ENCODE data around the gene CELA3A. TPM values are rescaled to one million over a fixed set of nuclear protein-coding genes. Genes with fewer than 3 reads are reported as not detected.

CELA3A gene
- total and polyA plus RNA-seq, 2 of the 13 experiments (the other 11 are each of a cell fraction or from before 2014, with no cell fraction given): 0.09 TPM; not detected in 1

GRCh38 chr1:22052115-22053016 lies 50.9 kb downstream of the CELA3A start, which contains the start of gene CDC42:
Gene CDC42, plus strand, starts transcription at chr1:22052709. Its CDS starts 25,770 bp downstream, at chr1:22078479.
- FAIRE-seq (peak; percentile 68), DNase-seq (ENCODE audit: low spot score) (peak; percentile 91), ATAC-seq (peak; percentile 94)
- BruUV-seq (replicated peaks): no TSS peak
- ChIA-PET POLR2A (interaction anchor here (0.8 to 3.8 kb wide), 14 partner anchors 12 to 1391 kb away, joined by 3 to 42 read pairs (median 4); partner anchors contain the start of gene DDOST), CTCF (ENCODE audit: low intra/inter-chr PET ratio, low total read pairs) (no interaction called here)
- H3K27ac ChIP-seq (ENCODE audit: extremely low read length, insufficient read depth, low read length): peak within 1 kb of the TSS; percentile 87
- WGBS (ENCODE audit: low lambda C conversion rate): 41% methylated on average over 28 of the region's 81 CpGs
- no peaks in the 10 kb centered on the region for H3K9me3 ChIP-seq (ENCODE audit: low read length)
- H3K36me3 ChIP-seq (replicated peaks in 1 of 2; ENCODE audit: control insufficient read depth in 1 of 2, insufficient read depth in 2 of 2, low read length in 2 of 2): no peaks in the 10 kb centered on the region; a peak in 1 of 5 replicates
- in situ Hi-C loops (cut with HindIII; ENCODE audit: extremely low pct_ligation_motif_present, low pct_unique_long_range_greater_than_20kb): no loop called here
- peaks cover 37% of the 10 kb centered on the region for H4K20me1 ChIP-seq (ENCODE audit: insufficient read depth, low read length)
- intact Hi-C loops (cut with micrococcal nuclease; ENCODE audit: unreplicated experiment): no loop called here
- H3K9ac ChIP-seq (ENCODE audit: insufficient read depth, low read depth, low read length): peak within 1 kb of the TSS; percentile 91
- peaks cover 66% of the 10 kb centered on the region for H3K4me1 ChIP-seq (ENCODE audit: insufficient read depth, low read length)
- H3K4me3 ChIP-seq (replicated peaks in 1 of 3; ENCODE audit: insufficient read depth in 1 of 3, low read depth in 2 of 3, low read length in 3 of 3): peak within 1 kb of the TSS; percentile 81 to 90 (median 90)
- H2AFZ ChIP-seq (ENCODE audit: low read length): no peak within 1 kb of the TSS
- H3K27me3 ChIP-seq (ENCODE audit: control insufficient read depth in 1 of 2, insufficient read depth in 2 of 2, low read length in 2 of 2): no peaks in the 10 kb centered on the region; a peak in 1 of 5 replicates
- peaks cover 39% of the 10 kb centered on the region for H3K79me2 ChIP-seq (ENCODE audit: insufficient read depth, low read length)
- H3K4me2 ChIP-seq (ENCODE audit: low read depth, low read length): peak within 1 kb of the TSS; percentile 80
- TF ChIP-seq RFX1 (IDR thresholded peaks at IDR 0.05): no peak
- TF ChIP-seq ATF1 (CRISPR knock-in tag; IDR thresholded peaks at IDR 0.05): peak; percentile 94
- TF ChIP-seq HNF1A (IDR thresholded peaks at IDR 0.05; ENCODE audit: low read depth): no peak
- peak; percentile 74 for TF ChIP-seq HNF1A (CRISPR knock-in tag; IDR thresholded peaks at IDR 0.05; ENCODE audit: borderline replicate concordance)
- no peak for TF ChIP-seq BRCA1 (CRISPR knock-in tag; IDR thresholded peaks at IDR 0.05)
- TF ChIP-seq IKZF4 (CRISPR knock-in tag; IDR thresholded peaks at IDR 0.05; ENCODE audit: borderline replicate concordance, low read depth, not compliant biosample characterization): peak; percentile 79
- TF ChIP-seq ZNF143 (CRISPR knock-in tag; IDR thresholded peaks at IDR 0.05): no peak
- TF ChIP-seq MLLT10 (CRISPR knock-in tag; IDR thresholded peaks at IDR 0.05): no peak
- TF ChIP-seq REL (CRISPR knock-in tag; conservative IDR thresholded peaks at IDR 0.05): peak; percentile 57; the same call in 1 of the 2 replicates
- no peak for TF ChIP-seq NPAS2 (CRISPR knock-in tag; IDR thresholded peaks at IDR 0.05; ENCODE audit: borderline replicate concordance)
- TF ChIP-seq ZBTB37 (CRISPR knock-in tag; IDR thresholded peaks at IDR 0.05): no peak
- no peak; the same call in 1 of the 2 replicates for TF ChIP-seq BATF2 (CRISPR knock-in tag; IDR thresholded peaks at IDR 0.05)
- TF ChIP-seq ZNF768 (CRISPR knock-in tag; IDR thresholded peaks at IDR 0.05): peak; percentile 26; the same call in 1 of the 2 replicates
- no peak for TF ChIP-seq HOXA9 (CRISPR knock-in tag; IDR thresholded peaks at IDR 0.05; ENCODE audit: borderline replicate concordance)
- no peak for TF ChIP-seq ZNF841 (CRISPR knock-in tag; IDR thresholded peaks at IDR 0.05; ENCODE audit: borderline replicate concordance)
- TF ChIP-seq ZNF83 (CRISPR knock-in tag; IDR thresholded peaks at IDR 0.05; ENCODE audit: borderline replicate concordance): no peak
- TF ChIP-seq HNRNPK (IDR thresholded peaks at IDR 0.05; ENCODE audit: low read depth, low read length, poor library complexity, severe bottlenecking): peak; percentile 87
- no peak for TF ChIP-seq PAX8 (CRISPR knock-in tag; IDR thresholded peaks at IDR 0.05; ENCODE audit: borderline replicate concordance)
